Vein endothelial cell (primary cell): ENCODE results near the gene KDM5B. TPM values are rescaled to one million over a fixed set of nuclear protein-coding genes. Genes with fewer than 3 reads are reported as not detected.

ENCODE experiments used
- small RNA-seq: library from RNA; depleted of rRNA; stranded (forward); fragments of <200 nt; gene quantifications from one replicate; pipeline ENCODE3, GENCODE V24; 2012
- total RNA-seq: library from RNA; depleted of rRNA; stranded (reverse); fragments of >200 nt; gene quantifications from 2 replicates; pipeline ENCODE4 v1.2.3, GENCODE V29; 2012

KDM5B gene
- 89.8 and 91.1 TPM in 2 replicates for total RNA-seq

DNA sequence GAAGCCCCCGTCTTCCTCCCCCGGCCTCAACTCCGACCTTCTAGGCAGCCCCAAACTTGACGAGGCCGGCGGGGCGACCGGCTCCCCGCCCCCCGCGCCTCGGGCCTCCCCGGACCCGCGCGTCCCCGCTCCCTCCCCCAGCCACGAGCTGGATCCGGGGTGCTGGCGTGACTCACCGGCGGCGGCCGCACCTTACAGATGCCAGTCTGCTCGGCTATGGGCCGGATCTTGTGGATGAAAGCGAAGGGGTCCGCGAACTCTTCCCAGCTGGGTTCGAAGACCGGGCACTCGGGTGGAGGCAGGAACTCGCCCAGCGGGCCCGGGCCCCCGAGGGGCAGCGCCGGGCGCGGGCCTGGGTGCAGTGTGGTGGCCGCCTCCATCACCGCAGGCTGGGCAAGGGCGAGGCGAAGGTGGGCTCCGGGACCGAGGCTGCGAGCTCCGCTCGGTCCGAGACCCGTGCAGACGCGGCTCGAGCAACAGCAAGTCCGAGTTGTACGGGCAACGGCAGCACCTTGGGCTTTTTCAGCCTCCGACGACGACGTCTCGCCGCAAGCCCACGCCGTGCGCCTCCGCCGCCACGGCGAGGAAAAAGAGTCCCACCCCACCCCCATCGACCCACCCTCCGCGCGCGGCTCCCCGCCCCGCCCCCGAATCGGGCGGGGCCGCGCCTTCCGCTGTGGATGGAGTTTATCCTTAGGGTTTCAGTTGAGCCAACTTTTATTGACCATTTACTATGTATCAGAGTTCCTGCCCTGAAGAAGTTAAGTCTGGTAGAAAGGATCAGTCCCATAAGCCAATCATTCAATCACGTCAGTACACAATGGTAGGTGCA, at the start of gene KDM5B:
Gene KDM5B (minus strand): TSS at position 496 of the 832 bp plus-strand sequence. CDS start 116 bp downstream, at position 380.

DNA sequence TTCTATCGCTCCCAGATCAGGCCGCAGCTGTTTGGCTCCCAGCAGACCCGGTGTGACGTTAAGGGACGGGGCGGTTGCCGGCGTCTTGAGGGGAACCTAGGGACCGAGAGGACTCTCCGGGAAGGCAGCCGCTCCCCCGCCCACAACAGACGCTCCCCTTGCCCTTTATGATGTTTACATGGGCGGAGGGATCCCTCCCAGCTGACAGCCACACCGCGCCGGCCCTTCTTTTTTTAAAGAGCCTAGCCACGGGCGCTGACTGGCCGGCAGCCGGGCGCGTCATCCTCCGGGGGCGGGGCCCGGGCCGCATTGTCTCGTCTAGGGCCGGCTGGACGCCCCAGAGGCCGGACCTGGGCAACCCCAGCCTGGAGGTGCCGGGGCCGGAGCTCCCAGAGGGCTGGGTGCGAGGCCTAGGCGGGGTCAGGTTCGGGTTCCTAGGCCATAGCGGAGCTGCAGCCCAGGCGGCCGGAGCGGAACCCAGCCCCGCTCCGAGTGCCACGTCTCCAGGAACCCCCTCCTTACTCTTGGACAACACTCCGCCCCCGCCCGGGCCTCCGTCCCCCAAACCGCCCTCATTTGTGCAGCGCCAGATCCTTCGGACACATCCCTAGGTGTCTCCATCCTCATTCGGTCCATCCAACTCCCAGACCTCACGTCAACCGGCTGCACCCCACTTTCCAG, 2.5 kb upstream of the KDM5B start, which contains the start of gene PCAT6:
Gene PCAT6 (plus strand): TSS at position 340 of the 681 bp plus-strand sequence.

DNA sequence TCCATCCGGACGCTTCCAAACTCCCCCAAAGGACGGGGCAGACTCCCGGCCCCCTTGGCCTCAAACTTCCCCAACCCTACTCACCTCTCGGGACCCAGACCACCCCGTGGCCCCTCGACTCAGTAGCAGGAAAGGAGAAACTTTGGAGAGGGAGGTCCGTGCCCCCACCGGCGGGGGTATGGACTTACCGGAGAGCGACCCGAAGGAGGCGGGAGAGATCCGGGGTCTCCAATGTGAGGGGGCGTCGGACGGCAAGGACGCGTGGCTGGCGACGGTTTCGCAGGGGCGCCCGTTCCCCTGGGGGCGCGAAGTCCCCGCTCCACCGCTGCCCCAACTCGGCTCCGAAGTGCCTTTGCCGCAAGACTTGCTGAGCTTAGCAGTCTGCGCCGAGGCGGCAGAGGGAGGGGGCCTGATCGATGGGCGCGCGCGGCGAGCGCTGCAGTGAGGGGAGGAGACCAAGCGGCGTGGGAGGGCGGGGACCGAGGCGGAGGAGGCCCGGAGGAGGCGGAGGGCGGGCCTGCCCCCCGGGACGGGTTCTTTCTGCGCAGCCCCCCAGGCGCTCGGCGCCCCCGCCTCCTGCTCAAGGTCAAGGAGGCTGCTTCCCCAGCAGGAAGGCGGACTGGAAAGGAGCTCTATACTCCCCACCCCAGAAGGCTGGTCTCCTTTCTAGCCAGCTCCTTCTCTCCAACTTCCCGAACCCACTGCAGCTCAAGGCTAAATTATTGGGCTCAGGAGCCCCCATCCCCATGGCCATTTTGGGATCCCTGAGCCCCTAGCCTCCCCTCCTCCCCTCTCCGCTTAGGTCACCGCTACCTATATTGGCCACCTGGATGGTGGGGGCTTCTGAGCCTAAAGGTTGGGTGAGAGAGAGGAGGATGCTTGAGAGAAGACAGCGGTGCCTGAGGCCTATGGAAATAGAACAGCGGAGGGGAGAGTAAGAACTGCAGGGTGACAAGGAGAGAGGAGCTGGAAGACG, 97.9 kb downstream of the KDM5B start, which contains the start of gene SYT2:
Gene SYT2 (minus strand): TSS at position 385 of the 976 bp plus-strand sequence. CDS start 104,682 bp downstream, outside the sequence.

Small RNA genes lying within 50 kb of the gene (small RNA-seq; reads per million reads assigned to genes)
- not detected for gene AC098934.3

Other genes starting within 250 kb of the KDM5B start
- not detected in 2 replicates for gene SYT2, start 98.0 kb downstream of the KDM5B start, total RNA-seq
- 0.48 TPM in 1 of 2 replicates, not detected in the other for gene PCAT6, start 2.5 kb upstream of the KDM5B start, total RNA-seq
- 9.5 and 13.5 TPM in 2 replicates for gene RABIF, start 80.7 kb upstream of the KDM5B start, total RNA-seq
- gene KLHL12, start 118.8 kb upstream of the KDM5B start, total RNA-seq: 23.8 and 24.5 TPM in 2 replicates
- gene ADIPOR1, start 149.9 kb upstream of the KDM5B start, total RNA-seq: 139 and 140 TPM in 2 replicates
- 25.4 and 36.9 TPM in 2 replicates for gene CYB5R1, start 158.8 kb upstream of the KDM5B start, total RNA-seq
- 113 and 126 TPM in 2 replicates for gene TMEM183A, start 199.0 kb upstream of the KDM5B start, total RNA-seq
- under 0.01 and 0.65 TPM in 2 replicates for gene PPFIA4, start 218.1 kb upstream of the KDM5B start, total RNA-seq